Measurements from ENCODE around the gene RNF152. TPM values are rescaled to one million over a fixed set of nuclear protein-coding genes. Genes with fewer than 3 reads are reported as not detected.
"Not testable (repeated sequence)": the region's sequence is repeated elsewhere in the genome, so short reads cannot be mapped to it uniquely, and the experiment has no call there.

Gene RNF152
- total RNA-seq, 2 donors from 2014 or later: 11.0 to 11.8 TPM

DNA sequence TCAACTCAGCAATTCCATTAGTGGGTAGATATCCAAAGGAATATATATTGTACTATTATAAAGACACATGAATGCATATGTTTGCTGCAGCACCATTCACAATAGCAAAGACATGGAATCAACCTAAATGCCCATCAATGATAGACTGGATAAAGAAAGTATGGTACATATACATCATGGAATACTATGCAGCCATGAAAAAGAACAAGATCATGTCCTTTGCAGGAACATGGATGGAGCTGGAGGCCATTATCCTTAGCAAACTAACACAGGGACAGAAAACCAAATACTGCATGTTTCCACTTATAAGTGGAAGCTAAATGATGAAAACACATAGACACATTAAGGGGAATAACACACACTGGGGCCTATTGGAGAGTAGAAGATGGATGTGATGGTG, 116.6 kb downstream of the RNF152 start:
- intact Hi-C loops (cut with DNase I); DNase-seq; ATAC-seq: not testable (repeated sequence)

DNA sequence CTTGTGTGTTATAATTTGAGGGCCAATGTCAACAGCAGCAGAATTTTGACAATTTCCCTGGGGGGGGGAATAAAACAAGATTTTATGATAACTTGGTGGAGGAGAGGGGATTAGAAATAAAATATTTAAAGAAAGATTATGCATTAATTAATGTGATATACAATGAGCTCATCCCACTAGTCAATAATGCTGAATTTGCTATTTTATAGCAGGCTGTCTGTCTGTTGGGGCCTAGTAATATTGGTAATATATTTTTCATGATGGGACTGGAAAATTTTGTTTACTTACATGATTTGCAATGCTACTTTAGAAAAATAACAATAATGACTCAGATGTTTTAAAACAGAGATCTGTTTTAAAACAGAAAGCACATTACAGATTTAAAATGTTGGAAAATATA, 118.0 kb downstream of the RNF152 start:
- DNase-seq: no peak
- ATAC-seq: no peak
- intact Hi-C loops (cut with DNase I): no loop called here

DNA sequence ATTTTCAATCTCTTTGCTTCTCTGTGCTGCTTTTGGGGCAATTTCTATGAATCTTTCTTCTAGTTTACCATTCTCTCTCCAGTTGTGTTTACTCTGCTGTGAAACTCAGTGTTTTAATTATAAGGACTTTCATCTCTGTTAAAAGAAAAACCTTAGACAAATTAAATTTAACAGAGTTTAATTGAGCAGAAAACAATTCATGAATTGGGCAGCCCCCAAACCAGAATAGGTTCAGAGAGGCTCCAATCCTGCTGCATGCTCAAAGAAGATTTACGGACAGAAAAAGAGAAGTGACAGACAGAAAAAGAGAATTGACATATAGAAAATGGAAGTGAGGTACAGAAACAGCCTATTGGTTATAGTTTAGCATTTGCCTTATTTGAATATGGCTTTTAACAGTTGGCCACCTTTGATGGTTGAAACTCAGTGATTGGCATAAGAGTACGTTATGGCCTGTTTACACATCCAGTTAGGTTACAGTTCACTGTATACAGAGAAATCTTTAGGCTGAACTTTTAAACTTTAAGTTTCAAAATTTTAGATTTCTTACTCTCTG, 120.4 kb downstream of the RNF152 start:
- ATAC-seq (no peak), DNase-seq (no peak)
- intact Hi-C loops (cut with DNase I): no loop called here

GRCh38 chr18:61771861-61772260, 120.9 kb downstream of the RNF152 start:
- no peak for DNase-seq
- intact Hi-C loops (cut with DNase I): no loop called here
- ATAC-seq: no peak

- DNase-seq: no peak
- intact Hi-C loops (cut with DNase I): no loop called here
- no peak for ATAC-seq
These were observed 122.5 kb downstream of the RNF152 start for GRCh38 chr18:61770279-61770678.

DNA sequence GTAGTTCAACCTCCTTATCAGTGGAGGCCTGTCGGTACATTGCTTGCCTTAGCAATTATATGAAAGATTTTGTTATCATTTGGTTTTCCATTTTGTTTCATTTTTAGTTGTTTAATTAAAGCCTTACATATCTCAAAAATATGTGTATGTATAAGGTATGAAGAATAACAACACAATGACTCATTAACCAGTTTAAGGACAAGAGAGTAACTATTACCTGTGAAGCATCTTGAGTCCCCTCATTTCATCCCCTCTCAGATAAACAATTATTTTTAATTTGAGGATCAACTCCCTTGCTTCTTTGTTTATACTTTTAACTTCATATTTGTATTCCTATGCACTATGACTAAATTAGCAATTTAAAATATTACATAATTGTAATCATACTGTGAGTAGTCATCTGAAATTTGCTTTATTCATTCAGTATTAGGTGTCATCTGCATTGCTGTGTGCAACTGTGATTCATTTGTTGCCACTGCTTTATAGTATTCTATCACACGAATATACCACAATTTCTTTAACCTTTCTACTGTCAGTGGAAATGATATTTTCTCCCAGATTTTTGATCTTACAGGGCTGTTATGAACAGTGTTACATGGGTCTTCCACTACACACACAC, 126.4 kb downstream of the RNF152 start:
- DNase-seq (no peak), ATAC-seq (no peak)
- intact Hi-C loops (cut with DNase I): no loop called here

DNA sequence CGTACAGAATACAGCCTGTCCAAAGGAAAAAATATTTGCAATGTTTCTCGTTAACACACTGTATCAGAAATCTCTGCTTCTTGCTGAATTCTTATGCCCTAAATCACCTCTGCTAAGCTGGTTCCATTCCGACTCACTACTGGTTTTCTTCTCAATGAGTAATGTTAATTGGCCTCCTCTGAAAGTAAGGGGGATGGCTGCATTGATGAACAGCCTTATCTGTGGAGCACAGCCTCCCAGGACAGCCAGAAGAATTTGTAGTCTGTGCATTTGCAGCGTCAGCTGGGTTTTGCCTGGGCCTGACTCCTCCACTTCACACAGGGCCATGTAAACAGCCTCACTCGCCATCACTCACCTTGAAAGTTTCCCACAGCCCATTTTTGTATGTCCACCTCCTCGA, 127.7 kb downstream of the RNF152 start:
- intact Hi-C loops (cut with DNase I): no loop called here
- ATAC-seq: peak; percentile 50 to 95

GRCh38 chr18:61764381-61764780, 128.4 kb downstream of the RNF152 start:
- ATAC-seq (no peak), DNase-seq (no peak)
- intact Hi-C loops (cut with DNase I): no loop called here

More for the DNA sequence above, 127.7 kb downstream of the RNF152 start:
- DNase-seq: no peak

- intact Hi-C loops (cut with DNase I): no loop called here
- ATAC-seq (no peak), DNase-seq (no peak)
These were observed 130.9 kb downstream of the RNF152 start for GRCh38 chr18:61761875-61762274.

All from left cardiac atrium (tissue), 4 donors.